ENCODE data around the gene ELK4. TPM values are rescaled to one million over a fixed set of nuclear protein-coding genes. Genes with fewer than 3 reads are reported as not detected.

Gene ELK4
- total RNA-seq, 1 donor, result 74.4 TPM

DNA sequence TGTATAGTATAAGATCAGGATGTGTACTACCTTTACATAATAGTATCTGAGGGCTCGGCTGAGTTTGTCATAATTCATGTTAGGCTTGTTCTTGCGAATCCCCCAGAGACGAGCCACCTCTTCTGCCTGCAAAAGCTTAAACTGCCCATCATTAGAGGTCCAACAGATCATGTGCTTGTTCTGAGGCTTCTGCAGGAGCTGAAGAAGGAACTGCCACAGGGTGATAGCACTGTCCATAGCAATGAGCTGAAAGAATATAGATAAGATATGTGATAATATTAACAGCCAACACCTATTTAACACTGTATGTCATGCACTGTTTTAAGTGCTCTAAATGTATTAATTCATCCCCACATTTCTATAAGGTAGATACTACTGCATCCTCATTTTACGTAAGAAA, 8.2 kb downstream of the ELK4 start:
- Histone ChIP-seq H3K9me3 (ENCODE audit: low read depth, low read length) (no peaks in the 10 kb centered on the region), H3K4me3 (ENCODE audit: low read length) (no peak overlapping the region), H3K4me1 (ENCODE audit: insufficient read depth, low read length) (peaks cover 34% of the 10 kb centered on the region), H3K27me3 (ENCODE audit: insufficient read depth, low read length) (no peaks in the 10 kb centered on the region)

DNA sequence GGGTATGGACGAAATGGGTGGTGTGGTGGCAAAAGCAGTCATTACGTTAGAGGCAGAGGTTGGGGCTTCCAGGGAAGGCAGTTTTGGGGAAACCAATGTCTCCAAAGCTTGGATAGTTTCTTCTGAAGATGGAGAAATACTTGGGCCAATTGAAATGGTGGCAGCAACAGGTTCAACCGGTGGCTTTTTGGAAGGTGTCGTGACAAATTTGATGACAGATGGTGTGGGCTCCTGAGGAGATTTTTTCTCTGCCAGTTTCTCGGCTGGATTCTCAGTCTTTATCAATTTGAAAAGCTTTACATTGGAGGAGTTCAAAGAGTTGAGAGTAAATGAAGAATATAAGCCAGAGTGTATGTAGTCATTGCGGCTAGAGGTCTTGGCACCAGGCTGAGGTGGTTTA, 11.5 kb downstream of the ELK4 start:
- Histone ChIP-seq H3K4me1 (ENCODE audit: insufficient read depth, low read length) (peaks cover 2% of the 10 kb centered on the region), H3K9me3 (ENCODE audit: low read depth, low read length) (no peaks in the 10 kb centered on the region)

DNA sequence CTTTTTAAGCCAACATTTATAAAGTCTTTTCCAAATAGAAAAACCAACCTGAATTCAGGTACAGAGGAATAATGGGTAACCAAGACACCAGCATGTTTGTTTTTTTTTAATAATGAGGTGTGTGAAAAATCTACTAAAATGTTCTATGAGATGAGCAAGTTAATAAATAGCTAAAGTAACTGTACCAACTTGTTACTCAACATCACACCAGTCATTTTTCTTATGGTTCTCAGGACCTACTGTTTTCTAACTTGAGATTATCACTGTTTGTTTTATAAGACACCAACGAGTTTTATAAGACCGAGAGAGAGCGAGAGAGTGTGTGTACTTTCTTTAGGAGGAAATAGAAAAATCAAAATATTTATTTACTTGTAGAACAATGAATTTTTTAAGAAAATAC, 12.4 kb downstream of the ELK4 start:
- Histone ChIP-seq H3K9me3 (ENCODE audit: low read depth, low read length) (no peaks in the 10 kb centered on the region), H3K4me3 (ENCODE audit: low read length) (no peak overlapping the region), H3K27me3 (ENCODE audit: insufficient read depth, low read length) (no peaks in the 10 kb centered on the region), H3K4me1 (ENCODE audit: insufficient read depth, low read length) (no peaks in the 10 kb centered on the region)

More for the DNA sequence above, 11.5 kb downstream of the ELK4 start:
- Histone ChIP-seq H3K4me3 (ENCODE audit: low read length) (no peak overlapping the region), H3K27me3 (ENCODE audit: insufficient read depth, low read length) (no peaks in the 10 kb centered on the region)

DNA sequence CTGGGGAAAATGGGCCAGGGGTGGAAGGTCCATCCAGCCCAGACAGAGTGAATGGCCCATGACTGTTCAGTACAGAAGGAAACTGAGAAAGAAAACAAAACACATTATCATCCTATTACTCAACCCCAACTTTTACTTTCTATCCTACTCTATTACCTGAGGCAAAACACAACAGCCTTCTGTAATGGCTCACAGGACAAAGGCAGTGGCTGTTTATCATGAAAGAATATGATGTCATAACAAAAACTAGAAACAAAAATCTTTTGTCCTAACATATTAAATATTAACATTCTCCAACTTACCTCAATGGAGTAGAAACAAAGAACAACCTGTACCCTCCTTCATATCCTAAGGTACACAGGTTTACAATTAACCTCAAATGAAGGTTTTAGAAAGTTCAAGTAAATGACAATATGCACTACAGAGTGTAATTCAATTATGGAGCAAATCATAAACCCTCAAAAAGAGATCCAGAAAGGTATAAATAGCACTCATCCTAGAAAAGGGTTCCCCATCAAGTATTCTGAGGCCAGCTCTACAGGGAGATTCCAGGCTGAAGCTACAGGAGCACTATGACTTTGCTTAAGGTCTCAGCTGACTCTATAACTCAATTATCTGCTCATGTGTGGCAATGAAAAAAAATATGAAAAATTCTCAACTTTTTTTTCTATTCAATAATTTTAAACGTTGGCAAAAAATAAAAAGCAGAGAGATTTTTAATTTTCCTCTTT, 15.1 kb downstream of the ELK4 start:
- Histone ChIP-seq H3K9me3 (ENCODE audit: low read depth, low read length) (no peaks in the 10 kb centered on the region), H3K27me3 (ENCODE audit: insufficient read depth, low read length) (no peaks in the 10 kb centered on the region), H3K4me1 (ENCODE audit: insufficient read depth, low read length) (no peaks in the 10 kb centered on the region), H3K4me3 (ENCODE audit: low read length) (no peak overlapping the region)

DNA sequence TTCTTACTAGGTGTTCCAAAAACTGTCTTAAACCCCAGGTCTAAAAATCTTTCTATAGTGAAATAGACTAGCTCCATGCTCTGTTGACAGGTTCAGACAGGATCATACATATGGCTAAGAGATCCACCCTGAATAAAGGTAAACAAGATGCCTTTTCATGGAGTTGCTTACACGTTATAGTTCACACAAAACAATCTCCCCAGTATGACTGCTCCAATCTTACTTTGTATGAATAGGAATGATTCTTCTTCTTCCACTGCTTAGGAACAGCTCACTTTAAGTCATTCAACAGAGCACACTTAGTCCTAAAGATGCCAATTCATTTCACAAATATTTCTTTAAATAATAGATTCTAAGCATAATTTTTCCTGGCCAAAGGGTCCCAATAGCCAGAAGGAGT, 16.0 kb downstream of the ELK4 start:
- peaks cover 3% of the 10 kb centered on the region for H3K4me1 ChIP-seq (ENCODE audit: insufficient read depth, low read length)
- H3K4me3 ChIP-seq (ENCODE audit: low read length), result no peak overlapping the region
- H3K27me3 ChIP-seq (ENCODE audit: insufficient read depth, low read length), result no peaks in the 10 kb centered on the region
- H3K9me3 ChIP-seq (ENCODE audit: low read depth, low read length), result no peaks in the 10 kb centered on the region

DNA sequence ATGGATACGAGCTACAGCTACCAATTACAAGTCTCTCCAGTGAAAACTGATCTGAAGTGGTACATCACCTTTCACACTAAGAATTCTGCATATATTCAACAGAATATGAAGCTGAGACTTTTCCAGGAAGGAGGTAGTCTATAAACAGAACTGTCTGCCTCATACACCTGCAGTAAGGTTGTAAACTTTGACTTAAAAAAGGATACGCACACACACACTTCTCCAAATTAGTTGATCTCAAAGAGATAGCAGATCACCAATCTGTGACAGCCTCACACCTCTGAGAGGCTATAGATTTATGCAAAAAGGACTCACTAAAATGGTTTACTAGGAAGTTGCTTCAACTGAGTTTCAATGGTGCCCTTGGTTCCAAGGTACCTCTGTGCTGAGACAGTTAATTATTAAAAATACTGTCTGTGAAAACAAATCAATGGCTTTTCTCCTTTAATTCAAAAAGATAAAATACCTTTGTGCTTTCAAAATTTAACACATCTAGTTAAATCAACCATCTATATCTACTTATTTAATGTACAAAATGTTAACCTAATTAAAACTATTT, 17.9 kb downstream of the ELK4 start:
- H3K4me3 ChIP-seq (ENCODE audit: low read length), result no peak overlapping the region
- no peaks in the 10 kb centered on the region for H3K27me3 ChIP-seq (ENCODE audit: insufficient read depth, low read length)
- no peaks in the 10 kb centered on the region for H3K9me3 ChIP-seq (ENCODE audit: low read depth, low read length)
- peaks cover 3% of the 10 kb centered on the region for H3K4me1 ChIP-seq (ENCODE audit: insufficient read depth, low read length)

DNA sequence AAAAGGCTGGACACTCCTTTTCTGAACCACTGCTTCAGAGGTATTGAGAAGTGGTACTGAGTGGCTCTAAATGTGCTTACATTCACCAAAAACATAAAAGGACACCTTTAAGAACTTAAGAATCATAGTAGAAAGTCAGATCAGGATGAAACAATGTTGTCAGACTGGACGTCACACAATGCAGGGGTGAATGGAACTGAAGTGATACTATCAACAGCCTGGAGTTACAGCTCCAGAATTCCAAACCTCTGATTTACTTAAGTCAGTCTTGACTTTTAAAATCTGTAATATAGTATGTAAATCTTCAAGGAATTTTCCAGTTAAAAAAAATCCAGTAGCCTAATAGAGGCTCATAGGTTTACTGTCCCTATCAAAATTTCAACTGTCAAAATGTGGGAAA, 19.3 kb downstream of the ELK4 start:
- peaks cover 3% of the 10 kb centered on the region for H3K4me1 ChIP-seq (ENCODE audit: insufficient read depth, low read length)
- H3K4me3 ChIP-seq (ENCODE audit: low read length), result no peak overlapping the region
- no peaks in the 10 kb centered on the region for H3K9me3 ChIP-seq (ENCODE audit: low read depth, low read length)
- H3K27me3 ChIP-seq (ENCODE audit: insufficient read depth, low read length), result no peaks in the 10 kb centered on the region

DNA sequence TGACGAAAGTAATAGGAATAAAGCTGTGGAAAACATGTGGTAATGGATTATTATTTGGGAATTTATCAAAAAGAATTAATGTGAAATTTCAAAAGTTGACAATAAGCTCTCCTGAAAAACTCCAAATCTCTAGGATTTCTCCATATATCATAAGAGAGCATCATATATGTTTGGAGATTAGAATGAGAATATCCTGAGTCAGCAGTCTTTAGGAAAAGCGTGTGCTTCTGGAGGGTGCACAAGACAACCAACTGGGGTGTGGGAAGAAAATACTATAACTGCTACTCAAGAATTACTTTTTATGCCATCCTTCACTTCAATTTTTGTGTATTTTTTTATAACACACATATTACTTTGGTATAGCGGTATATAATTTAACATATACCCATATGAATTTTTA, 19.7 kb downstream of the ELK4 start:
- Histone ChIP-seq H3K4me3 (ENCODE audit: low read length) (no peak overlapping the region), H3K27me3 (ENCODE audit: insufficient read depth, low read length) (no peaks in the 10 kb centered on the region), H3K4me1 (ENCODE audit: insufficient read depth, low read length) (peaks cover 3% of the 10 kb centered on the region), H3K9me3 (ENCODE audit: low read depth, low read length) (no peaks in the 10 kb centered on the region)

DNA sequence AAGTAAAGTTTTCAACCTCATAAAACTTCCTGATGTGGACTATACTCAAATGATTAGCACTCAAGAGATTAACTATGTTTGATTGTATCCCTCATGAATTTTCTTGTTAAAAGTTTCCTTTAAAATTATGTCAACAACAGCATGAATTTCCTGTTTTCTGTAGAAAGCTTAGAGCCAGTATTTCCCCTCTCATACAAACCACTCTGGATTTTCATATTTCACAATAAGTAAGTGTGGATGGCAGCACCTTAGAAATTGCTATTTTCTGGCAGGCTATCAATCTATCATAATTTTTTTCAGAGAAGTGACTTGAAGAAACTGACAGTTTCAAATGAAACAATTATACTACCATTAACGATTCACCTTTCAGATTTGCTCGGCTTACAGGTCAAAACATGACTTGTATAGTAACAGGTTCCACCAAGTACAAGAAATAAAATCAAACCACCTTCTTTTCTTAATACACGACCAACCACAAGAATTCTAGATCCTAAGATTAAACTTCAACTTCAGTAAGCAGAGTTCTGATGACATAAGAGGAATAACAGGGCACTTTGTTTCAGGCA, 20.8 kb downstream of the ELK4 start:
- Histone ChIP-seq H3K27me3 (ENCODE audit: insufficient read depth, low read length) (no peaks in the 10 kb centered on the region), H3K4me1 (ENCODE audit: insufficient read depth, low read length) (peaks cover 3% of the 10 kb centered on the region), H3K4me3 (ENCODE audit: low read length) (no peak overlapping the region), H3K9me3 (ENCODE audit: low read depth, low read length) (no peaks in the 10 kb centered on the region)

DNA sequence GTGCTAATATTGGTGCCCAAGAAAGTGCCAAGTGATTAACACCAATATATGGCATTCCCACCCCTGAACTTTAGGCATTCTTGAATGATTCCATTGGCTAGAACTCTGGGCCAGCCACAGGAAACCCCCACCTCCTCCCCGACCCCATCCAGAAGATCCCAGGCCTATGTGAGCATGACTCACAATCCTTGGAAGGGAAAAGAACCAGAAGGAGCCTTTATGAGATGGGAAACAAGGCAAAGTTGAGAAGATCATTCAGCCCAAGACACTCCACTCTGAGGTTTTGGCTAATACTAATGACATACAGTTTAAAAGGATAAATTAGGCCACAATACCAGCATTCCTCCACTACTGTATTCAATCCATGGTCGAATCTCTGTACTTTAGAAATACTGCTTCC, 21.8 kb downstream of the ELK4 start:
- Histone ChIP-seq H3K4me1 (ENCODE audit: insufficient read depth, low read length) (peaks cover 12% of the 10 kb centered on the region), H3K4me3 (ENCODE audit: low read length) (no peak overlapping the region), H3K9me3 (ENCODE audit: low read depth, low read length) (no peaks in the 10 kb centered on the region), H3K27me3 (ENCODE audit: insufficient read depth, low read length) (no peaks in the 10 kb centered on the region)

DNA sequence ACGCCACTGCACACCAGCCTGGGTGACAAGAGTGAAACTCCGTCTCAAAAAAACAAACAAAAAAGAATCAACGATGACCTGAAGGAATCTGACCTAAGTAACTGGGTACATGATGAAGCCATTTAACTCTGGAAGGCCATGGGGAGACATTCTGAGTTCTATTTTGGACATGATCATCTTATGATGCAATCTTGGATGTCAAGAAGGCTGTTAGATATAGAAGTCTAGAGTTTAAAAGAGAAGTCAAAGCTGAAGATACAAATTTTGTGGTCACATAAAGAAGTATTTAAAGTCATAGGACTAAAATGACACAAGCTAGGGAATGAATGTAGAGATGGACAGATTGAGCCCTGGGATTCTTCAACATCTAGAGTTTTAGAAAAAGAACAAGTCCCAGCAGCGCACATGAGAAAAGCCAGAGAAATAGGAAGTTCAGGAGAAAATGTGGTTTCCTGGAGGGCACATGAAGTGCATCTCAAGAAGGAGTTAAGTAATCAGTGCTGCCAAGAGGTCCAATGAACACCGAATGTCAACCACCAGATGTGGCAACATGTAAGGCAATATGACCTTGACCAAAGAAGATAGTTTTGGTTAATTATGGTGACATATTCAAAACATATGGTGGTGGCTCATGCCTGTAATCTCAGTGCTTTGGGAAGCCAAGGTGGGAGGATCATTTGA, 26.8 kb downstream of the ELK4 start:
- Histone ChIP-seq H3K4me3 (ENCODE audit: low read length) (no peak overlapping the region), H3K4me1 (ENCODE audit: insufficient read depth, low read length) (peaks cover 21% of the 10 kb centered on the region), H3K27me3 (ENCODE audit: insufficient read depth, low read length) (no peaks in the 10 kb centered on the region), H3K9me3 (ENCODE audit: low read depth, low read length) (no peaks in the 10 kb centered on the region)

DNA sequence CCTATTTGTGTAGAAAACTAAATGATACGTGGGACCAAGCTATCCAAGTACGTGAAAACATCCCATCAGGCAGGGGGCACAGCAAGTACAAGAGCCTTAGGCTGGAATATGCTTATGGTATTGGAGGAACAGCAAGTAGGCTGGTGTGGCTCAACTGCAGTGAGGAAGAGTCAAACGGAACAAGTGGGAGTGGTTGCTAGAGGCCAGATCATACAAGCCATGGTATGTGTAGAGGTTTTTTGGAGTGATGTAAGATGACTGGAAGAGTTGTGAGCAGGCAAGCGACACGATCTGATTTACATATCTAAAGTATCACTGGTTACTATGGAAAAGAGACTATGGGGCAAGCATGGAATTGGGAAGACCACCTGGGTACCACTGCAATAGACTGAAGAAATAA, 27.8 kb downstream of the ELK4 start:
- Histone ChIP-seq H3K9me3 (ENCODE audit: low read depth, low read length) (no peaks in the 10 kb centered on the region), H3K27me3 (ENCODE audit: insufficient read depth, low read length) (no peaks in the 10 kb centered on the region), H3K4me3 (ENCODE audit: low read length) (no peak overlapping the region), H3K4me1 (ENCODE audit: insufficient read depth, low read length) (peaks cover 21% of the 10 kb centered on the region)

DNA sequence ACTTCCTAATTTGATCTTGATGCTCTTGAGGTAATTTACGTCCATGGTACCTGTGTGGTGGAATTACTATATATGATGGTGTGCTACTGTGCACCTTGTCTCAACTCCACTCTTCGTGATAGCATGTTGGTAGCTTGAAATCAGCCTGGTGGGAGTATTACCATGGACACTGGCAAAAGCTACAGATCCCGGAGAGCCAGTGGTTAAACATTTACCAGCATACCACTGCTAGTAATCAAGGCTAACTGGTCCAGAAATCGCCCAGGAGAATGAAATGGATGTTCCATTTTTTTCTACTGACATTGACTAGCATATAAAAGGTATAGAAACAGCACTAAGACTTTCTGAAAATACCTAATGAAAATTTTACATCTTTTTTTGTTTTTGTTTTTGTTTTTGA, 30.6 kb downstream of the ELK4 start:
- Histone ChIP-seq H3K4me3 (ENCODE audit: low read length) (no peak overlapping the region), H3K9me3 (ENCODE audit: low read depth, low read length) (no peaks in the 10 kb centered on the region), H3K4me1 (ENCODE audit: insufficient read depth, low read length) (peaks cover 21% of the 10 kb centered on the region), H3K27me3 (ENCODE audit: insufficient read depth, low read length) (no peaks in the 10 kb centered on the region)

DNA sequence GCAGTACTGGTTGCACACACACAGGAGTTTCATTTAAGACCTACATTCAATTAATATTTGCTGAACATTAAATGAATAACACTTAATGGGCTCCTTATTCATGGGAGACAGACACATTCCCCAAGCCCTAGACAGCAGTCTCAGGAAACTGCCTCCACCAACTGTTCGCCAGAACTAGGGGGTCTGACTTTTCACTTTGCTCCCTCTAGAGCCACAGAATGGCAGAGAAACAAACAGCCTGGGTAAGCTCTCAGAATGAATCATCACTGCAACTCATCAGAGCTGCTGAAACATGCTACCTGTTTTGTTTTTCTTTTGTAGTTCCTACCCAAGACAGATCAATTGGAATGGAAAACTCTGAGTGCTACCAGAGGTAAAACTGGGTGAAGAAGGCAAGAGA, 31.7 kb downstream of the ELK4 start:
- H3K4me1 ChIP-seq (ENCODE audit: insufficient read depth, low read length), result peaks cover 13% of the 10 kb centered on the region
- H3K9me3 ChIP-seq (ENCODE audit: low read depth, low read length), result no peaks in the 10 kb centered on the region
- H3K4me3 ChIP-seq (ENCODE audit: low read length), result no peak overlapping the region
- no peaks in the 10 kb centered on the region for H3K27me3 ChIP-seq (ENCODE audit: insufficient read depth, low read length)

DNA sequence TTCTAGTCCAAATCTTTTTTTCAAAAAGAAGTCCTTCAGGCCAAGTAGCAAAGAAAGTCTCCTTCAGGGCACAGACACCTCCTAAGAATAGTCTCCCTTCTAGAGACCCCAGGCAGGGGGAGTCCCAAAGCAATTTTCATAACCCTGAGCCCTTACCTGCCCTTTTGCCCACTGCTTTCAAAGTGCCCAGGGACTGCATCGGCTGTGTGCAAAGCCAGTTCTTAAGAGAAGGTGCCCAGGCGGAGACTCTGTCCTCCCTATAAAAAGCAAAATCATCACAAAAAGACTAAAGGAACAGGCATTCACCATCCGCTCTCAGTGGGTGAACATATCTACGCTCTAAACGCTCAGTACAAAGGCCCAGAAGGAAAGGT, 32.2 kb downstream of the ELK4 start:
- no peaks in the 10 kb centered on the region for H3K27me3 ChIP-seq (ENCODE audit: insufficient read depth, low read length)
- H3K4me3 ChIP-seq (ENCODE audit: low read length), result no peak overlapping the region
- no peaks in the 10 kb centered on the region for H3K9me3 ChIP-seq (ENCODE audit: low read depth, low read length)
- peaks cover 9% of the 10 kb centered on the region for H3K4me1 ChIP-seq (ENCODE audit: insufficient read depth, low read length)
